Measurements from ENCODE around the gene CRLF2. TPM values are rescaled to one million over a fixed set of nuclear protein-coding genes. Genes with fewer than 3 reads are reported as not detected.

The CRLF2 gene
- total and polyA plus RNA-seq, 2 of the 8 experiments (the other 6 are each of a cell fraction or from before 2014, with no cell fraction given) = 0.06 TPM; not detected in 1

DNA sequence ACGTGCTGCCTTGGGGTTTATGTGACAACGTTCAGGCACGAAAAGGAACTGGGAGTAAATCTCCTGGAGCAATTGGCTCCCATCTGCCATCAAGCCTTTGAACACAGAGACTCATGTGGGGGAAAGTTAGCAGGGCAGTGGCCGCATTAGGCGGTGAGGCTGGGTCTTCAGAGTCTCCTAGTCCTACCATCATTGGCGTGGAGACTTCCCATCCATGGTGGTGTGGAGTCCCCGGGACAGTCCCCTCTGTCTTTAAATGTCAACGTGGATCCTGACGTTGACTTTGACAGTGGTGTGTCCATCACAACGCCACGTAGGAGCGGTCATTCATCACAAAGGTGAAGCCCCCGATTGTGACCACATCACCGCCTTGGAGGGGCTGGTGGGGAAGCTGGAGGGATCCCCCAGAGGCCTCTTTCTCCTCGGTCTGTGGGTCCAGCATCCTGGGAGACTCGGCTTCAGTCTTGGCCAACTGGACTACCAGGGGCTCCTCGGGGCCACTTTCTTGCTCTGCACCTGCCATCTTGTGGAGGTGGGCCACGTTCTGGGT is 21.8 kb downstream of the CRLF2 start:
- no peak overlapping the region for H2BK5ac ChIP-seq (ENCODE audit: low read depth, low read length)
- no peak overlapping the region for H2BK12ac ChIP-seq (ENCODE audit: low read depth, low read length)
- no peaks in the 10 kb centered on the region for H4K20me1 ChIP-seq (replicated peaks in 1 of 2; ENCODE audit: control insufficient read depth in 1 of 2, insufficient read depth in 2 of 2, low read length in 2 of 2)
- no peak overlapping the region for H2AK5ac ChIP-seq (ENCODE audit: low read depth, low read length)
- no peaks in the 10 kb centered on the region for H3K23me2 ChIP-seq (ENCODE audit: low read depth, low read length)
- H3K18ac ChIP-seq (ENCODE audit: extremely low read depth, low read length) = no peak overlapping the region; the same call in 1 of the 2 replicates
- 76% methylated on average over 18 of the region's 18 CpGs; no CpG with 5 or more reads in 1 of the 2 experiments for WGBS, 2 experiments (ENCODE audit: extremely low coverage in 1 of 2, insufficient coverage in 1 of 2, insufficient read length in 1 of 2, insufficient replicate concordance in 2 of 2, low coverage in 1 of 2, low lambda C conversion rate in 2 of 2, missing lambda C conversion rate in 1 of 2)
- H2BK20ac ChIP-seq (ENCODE audit: low read length) = no peak overlapping the region
- no peak overlapping the region for H2AFZ ChIP-seq (ENCODE audit: low read length)
- H3K4me3 ChIP-seq (ENCODE audit: extremely low read depth in 1 of 4, insufficient read depth in 2 of 4, low read depth in 3 of 4, low read length in 4 of 4) = no peak overlapping the region
- no peaks in the 10 kb centered on the region for H3K9me3 ChIP-seq (ENCODE audit: insufficient read depth in 2 of 2, low read depth in 1 of 2, low read length in 1 of 2)
- H3K27me3 ChIP-seq (replicated peaks in 1 of 4; ENCODE audit: control insufficient read depth in 3 of 4, extremely low read depth in 1 of 4, insufficient read depth in 3 of 4, low read length in 3 of 4) = no peaks in the 10 kb centered on the region
- ChIA-PET CTCF (ENCODE audit: partially characterized antibody) (no interaction called here), POLR2A (ENCODE audit: partially characterized antibody) (no interaction called here)
- H3K56ac ChIP-seq (replicated peaks; ENCODE audit: insufficient read length, low read depth, low read length) = no peak overlapping the region
- H3K4me2 ChIP-seq (ENCODE audit: insufficient read depth in 1 of 2, low read depth in 2 of 2, low read length in 2 of 2) = no peak overlapping the region
- no peak overlapping the region for H3K23ac ChIP-seq (ENCODE audit: insufficient read length)
- DNase-seq (ENCODE audit: low read depth in 1 of 2, low spot score in 2 of 2) (peak in 1 of 2 experiments; percentile 28), FAIRE-seq (no peak)
- H3K4ac ChIP-seq (replicated peaks; ENCODE audit: insufficient read length, low read depth, low read length) = no peak overlapping the region
- no peaks in the 10 kb centered on the region for H3K79me2 ChIP-seq (ENCODE audit: control insufficient read depth in 1 of 2, insufficient read depth in 2 of 2, low read length in 2 of 2)
- H3K9ac ChIP-seq (replicated peaks in 1 of 4; ENCODE audit: extremely low read depth in 1 of 4, low read depth in 3 of 4, low read length in 3 of 4) = no peak overlapping the region
- peak overlapping the region; percentile 6 for H4K91ac ChIP-seq (replicated peaks; ENCODE audit: insufficient read length, low read length)
- H4K5ac ChIP-seq (ENCODE audit: insufficient read length, low read depth, low read length) = no peak overlapping the region
- H3K79me1 ChIP-seq (ENCODE audit: low read depth, low read length) = no peaks in the 10 kb centered on the region
- H4K8ac ChIP-seq (ENCODE audit: extremely low read depth, insufficient read depth, low read length) = no peak overlapping the region; the same call in 1 of the 2 replicates
- H3K36me3 ChIP-seq (ENCODE audit: control insufficient read depth in 2 of 4, insufficient read depth in 4 of 4, low read length in 3 of 4) = no peaks in the 10 kb centered on the region
- H2BK15ac ChIP-seq (ENCODE audit: low read length) = peak overlapping the region; percentile 10; the same call in 1 of the 2 replicates
- no peaks in the 10 kb centered on the region; a peak in 1 of 7 replicates for H3K4me1 ChIP-seq (replicated peaks in 1 of 4; ENCODE audit: control insufficient read depth in 3 of 4, insufficient read depth in 4 of 4, low read length in 3 of 4)
- no peak overlapping the region for H3K14ac ChIP-seq (ENCODE audit: insufficient read length)
- H3K27ac ChIP-seq (ENCODE audit: low read depth, low read length) = no peak overlapping the region
- H2BK120ac ChIP-seq (replicated peaks; ENCODE audit: low read depth, low read length) = no peak overlapping the region
- no peak for TF ChIP-seq BACH1 (IDR thresholded peaks at IDR 0.05; ENCODE audit: low read length)
- TF ChIP-seq KDM5A (IDR thresholded peaks at IDR 0.05; ENCODE audit: low read length) = no peak
- TF ChIP-seq HDAC6 (IDR thresholded peaks at IDR 0.05; ENCODE audit: low read depth, low read length) = no peak
- no peak for TF ChIP-seq SIRT6 (IDR thresholded peaks at IDR 0.05; ENCODE audit: low read length)
- TF ChIP-seq, protein P1, sequence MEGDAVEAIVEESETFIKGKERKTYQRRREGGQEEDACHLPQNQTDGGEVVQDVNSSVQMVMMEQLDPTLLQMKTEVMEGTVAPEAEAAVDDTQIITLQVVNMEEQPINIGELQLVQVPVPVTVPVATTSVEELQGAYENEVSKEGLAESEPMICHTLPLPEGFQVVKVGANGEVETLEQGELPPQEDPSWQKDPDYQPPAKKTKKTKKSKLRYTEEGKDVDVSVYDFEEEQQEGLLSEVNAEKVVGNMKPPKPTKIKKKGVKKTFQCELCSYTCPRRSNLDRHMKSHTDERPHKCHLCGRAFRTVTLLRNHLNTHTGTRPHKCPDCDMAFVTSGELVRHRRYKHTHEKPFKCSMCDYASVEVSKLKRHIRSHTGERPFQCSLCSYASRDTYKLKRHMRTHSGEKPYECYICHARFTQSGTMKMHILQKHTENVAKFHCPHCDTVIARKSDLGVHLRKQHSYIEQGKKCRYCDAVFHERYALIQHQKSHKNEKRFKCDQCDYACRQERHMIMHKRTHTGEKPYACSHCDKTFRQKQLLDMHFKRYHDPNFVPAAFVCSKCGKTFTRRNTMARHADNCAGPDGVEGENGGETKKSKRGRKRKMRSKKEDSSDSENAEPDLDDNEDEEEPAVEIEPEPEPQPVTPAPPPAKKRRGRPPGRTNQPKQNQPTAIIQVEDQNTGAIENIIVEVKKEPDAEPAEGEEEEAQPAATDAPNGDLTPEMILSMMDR (IDR thresholded peaks at IDR 0.05; ENCODE audit: control extremely low read depth in 1 of 3, insufficient read depth in 1 of 3, low read depth in 1 of 3, low read length in 3 of 3) = no peak
- TF ChIP-seq YY1 (IDR thresholded peaks at IDR 0.05; ENCODE audit: low read depth, low read length) = no peak
- TF ChIP-seq JUND (IDR thresholded peaks at IDR 0.05; ENCODE audit: low read length) = no peak
- no peak for TF ChIP-seq HDAC2 (IDR thresholded peaks at IDR 0.05; ENCODE audit: borderline replicate concordance in 1 of 2, low read depth in 2 of 2, low read length in 2 of 2)
- no peak for TF ChIP-seq SUZ12 (IDR thresholded peaks at IDR 0.05; ENCODE audit: low read length)
- no peak for TF ChIP-seq NRF1 (IDR thresholded peaks at IDR 0.05; ENCODE audit: low read depth, low read length)
- TF ChIP-seq SAP30 (IDR thresholded peaks at IDR 0.05; ENCODE audit: insufficient read depth, insufficient replicate concordance, low read length) = no peak
